HEK293 (cell line): Measurements from ENCODE around the gene INPP4B.

Source experiments
- CTCF ChIA-PET: fragments of 350-600 bp; formaldehyde crosslinking; extraction: SDS; loops from one replicate; lab custom pipeline; 2021; ENCODE audit warnings: antibody characterized with exemption; lab: Yijun Ruan, JAX
- POLR2A ChIA-PET: fragments of 300-600 bp; formaldehyde crosslinking; extraction: SDS; loops from one replicate; lab custom pipeline; 2020; ENCODE audit warnings: antibody characterized with exemption, inconsistent platforms; lab: Yijun Ruan, JAX
- H3K27ac ChIP-seq: fragments of 200-500 bp; sonication (Bioruptor generic); 2 replicates; pipeline ENCODE4 v1.5.1; 2014; ENCODE audit warnings: low read depth, low read length, control low read depth, inconsistent platforms; ENCODE audit errors: extremely low read depth
- H3K36me3 ChIP-seq, 2 experiments: fragments of 200-500 bp in 1 of 2; sonication (Bioruptor generic) in 1 of 2; 1 replicate in 1 of 2; 2 replicates in 1 of 2; pipeline ENCODE4 v1.5.1; 2014 to 2017; ENCODE audit warnings: inconsistent platforms in 2 of 2, low read length in 2 of 2; ENCODE audit not compliant: control insufficient read depth in 2 of 2, insufficient read depth in 1 of 2
- H3K4me1 ChIP-seq: fragments of 200-500 bp; sonication (Bioruptor generic); 2 replicates; pipeline ENCODE4 v1.5.1; 2014; ENCODE audit warnings: mild to moderate bottlenecking, low read length, inconsistent platforms; ENCODE audit not compliant: control insufficient read depth, insufficient read depth
- H3K4me3 ChIP-seq: 2 replicates; pipeline ENCODE4 v1.5.1; 2011; ENCODE audit warnings: low read depth, mild to moderate bottlenecking, control low read depth, low read length, moderate library complexity
- H3K9me3 ChIP-seq: fragments of 200-500 bp; sonication (Bioruptor generic); 2 replicates; pipeline ENCODE4 v1.5.1; 2014; ENCODE audit warnings: low read depth, low read length, inconsistent platforms; ENCODE audit not compliant: control insufficient read depth, insufficient read depth
- FEZF1 ChIP-seq: fragments of 450-650 bp; formaldehyde crosslinking; IDR thresholded peaks from 2 replicates; pipeline ENCODE4 v1.5.1; 2016; ENCODE audit warnings: missing biosample characterization, missing genetic modification characterization
- OSR2 ChIP-seq: fragments of 450-650 bp; formaldehyde crosslinking; IDR thresholded peaks from 2 replicates; pipeline ENCODE4 v1.5.1; 2016; ENCODE audit warnings: missing biosample characterization, missing genetic modification characterization
- WT1 ChIP-seq: fragments of 450-650 bp; formaldehyde crosslinking; IDR thresholded peaks from 2 replicates; pipeline ENCODE4 v1.5.1; 2016; ENCODE audit warnings: missing biosample characterization, missing genetic modification characterization
- ZNF174 ChIP-seq: fragments of 450-650 bp; formaldehyde crosslinking; IDR thresholded peaks from 2 replicates; pipeline ENCODE4 v1.5.0; 2017; ENCODE audit warnings: missing biosample characterization, mild to moderate bottlenecking, missing genetic modification characterization
- ZNF19 ChIP-seq: fragments of 450-650 bp; formaldehyde crosslinking; IDR thresholded peaks from 2 replicates; pipeline ENCODE4; 2016; ENCODE audit warnings: missing biosample characterization, missing genetic modification characterization, low read depth
- ZNF354C ChIP-seq: fragments of 450-650 bp; formaldehyde crosslinking; IDR thresholded peaks from 2 replicates; pipeline ENCODE4 v1.5.1; 2016; ENCODE audit warnings: missing biosample characterization, missing genetic modification characterization, low read depth, borderline replicate concordance
- ZNF488 ChIP-seq: fragments of 450-650 bp; formaldehyde crosslinking; IDR thresholded peaks from 2 replicates; pipeline ENCODE4 v1.5.1; 2016; ENCODE audit warnings: missing biosample characterization, missing genetic modification characterization
- ZNF514 ChIP-seq: fragments of 450-650 bp; formaldehyde crosslinking; IDR thresholded peaks from 2 replicates; pipeline ENCODE4 v1.5.1; 2016; ENCODE audit warnings: missing biosample characterization, missing genetic modification characterization
- ZNF544 ChIP-seq: fragments of 450-650 bp; formaldehyde crosslinking; IDR thresholded peaks from 2 replicates; pipeline ENCODE4 v1.5.0; 2017; ENCODE audit warnings: missing biosample characterization, missing genetic modification characterization
- ZNF76 ChIP-seq: fragments of 450-650 bp; formaldehyde crosslinking; IDR thresholded peaks from 2 replicates; pipeline ENCODE4; 2016; ENCODE audit warnings: low read depth, missing biosample characterization, missing genetic modification characterization, borderline replicate concordance
- ZNF843 ChIP-seq: fragments of 450-650 bp; formaldehyde crosslinking; IDR thresholded peaks from 2 replicates; pipeline ENCODE4 v1.5.1; 2016; ENCODE audit warnings: missing biosample characterization, missing genetic modification characterization
- TF ChIP-seq, protein P1 (sequence below): fragments of 450-650 bp; formaldehyde crosslinking; IDR thresholded peaks from 2 replicates; pipeline ENCODE4 v1.5.1; 2016; ENCODE audit warnings: missing biosample characterization, missing genetic modification characterization
- TF ChIP-seq, protein P2 (sequence below): fragments of 450-650 bp; formaldehyde crosslinking; IDR thresholded peaks from 2 replicates; pipeline ENCODE4 v1.5.1; 2016; ENCODE audit warnings: missing biosample characterization, missing genetic modification characterization
- TF ChIP-seq, protein P3 (sequence below): fragments of 450-650 bp; formaldehyde crosslinking; IDR thresholded peaks from 2 replicates; pipeline ENCODE4 v1.5.1; 2017; ENCODE audit warnings: missing biosample characterization, missing genetic modification characterization
- TF ChIP-seq, protein P4 (sequence below): fragments of 450-650 bp; IDR thresholded peaks from 2 replicates; pipeline ENCODE4 v1.5.1; 2018; ENCODE audit warnings: missing biosample characterization, mild to moderate bottlenecking, missing genetic modification characterization

Gene INPP4B

DNA sequence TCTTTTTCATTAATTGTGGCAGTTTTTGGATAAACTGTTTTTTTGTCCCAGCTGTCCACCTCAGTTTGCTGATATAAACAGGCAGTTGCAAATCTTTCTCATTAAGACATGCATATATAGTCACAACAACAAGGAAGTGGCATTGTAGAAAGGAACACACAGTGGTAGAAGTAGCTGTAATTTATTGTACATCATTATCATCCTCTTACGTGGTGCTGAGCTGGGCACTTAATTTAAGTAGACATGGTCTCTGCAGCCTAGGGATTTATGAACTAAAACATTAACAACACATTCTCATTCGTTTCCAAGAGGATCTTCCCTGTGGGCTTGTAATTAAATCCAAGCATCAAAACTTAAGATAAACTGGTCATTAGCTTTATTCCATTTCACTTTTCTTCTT is 500.2 kb downstream of the INPP4B start:
- Histone ChIP-seq H3K4me3 (no peak overlapping the region), H3K36me3 (no peaks in the 10 kb centered on the region), H3K4me1 (peaks cover 9% of the 10 kb centered on the region; the same call in 1 of the 2 replicates), H3K9me3 (no peaks in the 10 kb centered on the region), H3K27ac (no peak overlapping the region)
- POLR2A ChIA-PET: no interaction called here
- CTCF ChIA-PET: interaction anchor here (0.5 to 0.7 kb wide), 3 partner anchors 56 to 504 kb away, joined by 3 to 4 read pairs (median 3); no protein-coding TSS in a partner anchor
- TF ChIP-seq, protein P1, sequence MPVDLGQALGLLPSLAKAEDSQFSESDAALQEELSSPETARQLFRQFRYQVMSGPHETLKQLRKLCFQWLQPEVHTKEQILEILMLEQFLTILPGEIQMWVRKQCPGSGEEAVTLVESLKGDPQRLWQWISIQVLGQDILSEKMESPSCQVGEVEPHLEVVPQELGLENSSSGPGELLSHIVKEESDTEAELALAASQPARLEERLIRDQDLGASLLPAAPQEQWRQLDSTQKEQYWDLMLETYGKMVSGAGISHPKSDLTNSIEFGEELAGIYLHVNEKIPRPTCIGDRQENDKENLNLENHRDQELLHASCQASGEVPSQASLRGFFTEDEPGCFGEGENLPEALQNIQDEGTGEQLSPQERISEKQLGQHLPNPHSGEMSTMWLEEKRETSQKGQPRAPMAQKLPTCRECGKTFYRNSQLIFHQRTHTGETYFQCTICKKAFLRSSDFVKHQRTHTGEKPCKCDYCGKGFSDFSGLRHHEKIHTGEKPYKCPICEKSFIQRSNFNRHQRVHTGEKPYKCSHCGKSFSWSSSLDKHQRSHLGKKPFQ (tag by site-specific recombination): no peak
- TF ChIP-seq ZNF514 (tag by site-specific recombination): no peak
- peak; percentile 45; the same call in 1 of the 2 replicates for TF ChIP-seq ZNF843 (tag by site-specific recombination)
- no peak for TF ChIP-seq ZNF76 (tag by site-specific recombination)
- TF ChIP-seq, protein P2, sequence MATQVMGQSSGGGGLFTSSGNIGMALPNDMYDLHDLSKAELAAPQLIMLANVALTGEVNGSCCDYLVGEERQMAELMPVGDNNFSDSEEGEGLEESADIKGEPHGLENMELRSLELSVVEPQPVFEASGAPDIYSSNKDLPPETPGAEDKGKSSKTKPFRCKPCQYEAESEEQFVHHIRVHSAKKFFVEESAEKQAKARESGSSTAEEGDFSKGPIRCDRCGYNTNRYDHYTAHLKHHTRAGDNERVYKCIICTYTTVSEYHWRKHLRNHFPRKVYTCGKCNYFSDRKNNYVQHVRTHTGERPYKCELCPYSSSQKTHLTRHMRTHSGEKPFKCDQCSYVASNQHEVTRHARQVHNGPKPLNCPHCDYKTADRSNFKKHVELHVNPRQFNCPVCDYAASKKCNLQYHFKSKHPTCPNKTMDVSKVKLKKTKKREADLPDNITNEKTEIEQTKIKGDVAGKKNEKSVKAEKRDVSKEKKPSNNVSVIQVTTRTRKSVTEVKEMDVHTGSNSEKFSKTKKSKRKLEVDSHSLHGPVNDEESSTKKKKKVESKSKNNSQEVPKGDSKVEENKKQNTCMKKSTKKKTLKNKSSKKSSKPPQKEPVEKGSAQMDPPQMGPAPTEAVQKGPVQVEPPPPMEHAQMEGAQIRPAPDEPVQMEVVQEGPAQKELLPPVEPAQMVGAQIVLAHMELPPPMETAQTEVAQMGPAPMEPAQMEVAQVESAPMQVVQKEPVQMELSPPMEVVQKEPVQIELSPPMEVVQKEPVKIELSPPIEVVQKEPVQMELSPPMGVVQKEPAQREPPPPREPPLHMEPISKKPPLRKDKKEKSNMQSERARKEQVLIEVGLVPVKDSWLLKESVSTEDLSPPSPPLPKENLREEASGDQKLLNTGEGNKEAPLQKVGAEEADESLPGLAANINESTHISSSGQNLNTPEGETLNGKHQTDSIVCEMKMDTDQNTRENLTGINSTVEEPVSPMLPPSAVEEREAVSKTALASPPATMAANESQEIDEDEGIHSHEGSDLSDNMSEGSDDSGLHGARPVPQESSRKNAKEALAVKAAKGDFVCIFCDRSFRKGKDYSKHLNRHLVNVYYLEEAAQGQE: no peak
- peak; percentile 75 for TF ChIP-seq OSR2 (tag by site-specific recombination)
- TF ChIP-seq, protein P3, sequence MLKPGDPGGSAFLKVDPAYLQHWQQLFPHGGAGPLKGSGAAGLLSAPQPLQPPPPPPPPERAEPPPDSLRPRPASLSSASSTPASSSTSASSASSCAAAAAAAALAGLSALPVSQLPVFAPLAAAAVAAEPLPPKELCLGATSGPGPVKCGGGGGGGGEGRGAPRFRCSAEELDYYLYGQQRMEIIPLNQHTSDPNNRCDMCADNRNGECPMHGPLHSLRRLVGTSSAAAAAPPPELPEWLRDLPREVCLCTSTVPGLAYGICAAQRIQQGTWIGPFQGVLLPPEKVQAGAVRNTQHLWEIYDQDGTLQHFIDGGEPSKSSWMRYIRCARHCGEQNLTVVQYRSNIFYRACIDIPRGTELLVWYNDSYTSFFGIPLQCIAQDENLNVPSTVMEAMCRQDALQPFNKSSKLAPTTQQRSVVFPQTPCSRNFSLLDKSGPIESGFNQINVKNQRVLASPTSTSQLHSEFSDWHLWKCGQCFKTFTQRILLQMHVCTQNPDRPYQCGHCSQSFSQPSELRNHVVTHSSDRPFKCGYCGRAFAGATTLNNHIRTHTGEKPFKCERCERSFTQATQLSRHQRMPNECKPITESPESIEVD (tag by site-specific recombination): peak; percentile 38
- TF ChIP-seq, protein P4, sequence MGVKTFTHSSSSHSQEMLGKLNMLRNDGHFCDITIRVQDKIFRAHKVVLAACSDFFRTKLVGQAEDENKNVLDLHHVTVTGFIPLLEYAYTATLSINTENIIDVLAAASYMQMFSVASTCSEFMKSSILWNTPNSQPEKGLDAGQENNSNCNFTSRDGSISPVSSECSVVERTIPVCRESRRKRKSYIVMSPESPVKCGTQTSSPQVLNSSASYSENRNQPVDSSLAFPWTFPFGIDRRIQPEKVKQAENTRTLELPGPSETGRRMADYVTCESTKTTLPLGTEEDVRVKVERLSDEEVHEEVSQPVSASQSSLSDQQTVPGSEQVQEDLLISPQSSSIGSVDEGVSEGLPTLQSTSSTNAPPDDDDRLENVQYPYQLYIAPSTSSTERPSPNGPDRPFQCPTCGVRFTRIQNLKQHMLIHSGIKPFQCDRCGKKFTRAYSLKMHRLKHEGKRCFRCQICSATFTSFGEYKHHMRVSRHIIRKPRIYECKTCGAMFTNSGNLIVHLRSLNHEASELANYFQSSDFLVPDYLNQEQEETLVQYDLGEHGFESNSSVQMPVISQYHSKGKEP: peak; percentile 66
- TF ChIP-seq ZNF354C: no peak
- TF ChIP-seq FEZF1 (tag by site-specific recombination): peak; percentile 50

DNA sequence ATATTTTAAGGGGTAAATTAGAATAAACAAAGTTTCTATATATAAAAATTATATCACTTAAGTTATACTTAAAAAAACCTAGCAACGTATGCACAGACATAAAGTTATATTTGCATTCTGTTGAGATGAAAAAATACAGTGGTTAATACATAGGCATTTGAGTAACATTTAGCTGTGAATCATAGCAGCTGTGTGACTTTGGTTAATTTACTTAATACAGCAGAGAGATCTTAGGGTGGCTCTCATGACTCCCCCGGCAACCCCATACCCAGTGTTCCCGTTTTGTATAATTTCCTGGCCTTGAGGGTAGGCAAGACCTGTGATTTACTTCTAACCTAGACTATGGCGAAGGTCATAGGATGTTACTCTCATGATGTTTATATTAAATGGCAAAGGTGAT is 504.8 kb downstream of the INPP4B start:
- CTCF ChIA-PET: no interaction called here

More for the DNA sequence above, 504.8 kb downstream of the INPP4B start:
- TF ChIP-seq ZNF488 (tag by site-specific recombination): no peak
- no peak for TF ChIP-seq ZNF19
- no peak for TF ChIP-seq WT1
- TF ChIP-seq ZNF544 (tag by site-specific recombination): no peak
- no peak for TF ChIP-seq ZNF174
- TF ChIP-seq, all 188 proteins: peak for 0
- POLR2A ChIA-PET: no interaction called here
- H3K27ac ChIP-seq: no peak overlapping the region
- no peaks in the 10 kb centered on the region for H3K9me3 ChIP-seq
- no peak overlapping the region for H3K4me3 ChIP-seq
- no peaks in the 10 kb centered on the region for H3K4me1 ChIP-seq
- H3K36me3 ChIP-seq: no peaks in the 10 kb centered on the region
